SU-DHL-6 (cell line): ENCODE results near the gene GALNT14.

Experiments used
- H2AFZ ChIP-seq: fragments of 200-600 bp; sonication (generic); 2 replicates; pipeline ENCODE4 v1.6.1; 2014; ENCODE audit warnings: low read depth, mild to moderate bottlenecking, moderate library complexity, mixed read lengths, antibody characterized with exemption, low read length; ENCODE audit not compliant: severe bottlenecking
- H3F3A ChIP-seq: fragments of 200-600 bp; shearing (Covaris generic); 2 replicates; pipeline ENCODE4 v1.6.0; 2016; ENCODE audit warnings: antibody characterized with exemption, mild to moderate bottlenecking; ENCODE audit not compliant: insufficient read depth
- H3K27ac ChIP-seq: fragments of 200-600 bp; sonication (generic); 2 replicates; pipeline ENCODE4 v1.5.1; 2016; ENCODE audit warnings: low read depth, mild to moderate bottlenecking, low read length, moderate library complexity, mixed read lengths
- H3K27me3 ChIP-seq: fragments of 200-600 bp; sonication (generic), shearing (Covaris generic); 2 replicates; pipeline ENCODE4 v1.6.0; 2014; ENCODE audit warnings: mild to moderate bottlenecking, low read length
- H3K36me3 ChIP-seq: fragments of 200-600 bp; sonication (generic); 2 replicates; pipeline ENCODE4 v1.6.1; 2014; ENCODE audit warnings: mild to moderate bottlenecking, low read length, mixed read lengths
- H3K4me2 ChIP-seq: fragments of 300-600, 200-600 bp; shearing (Covaris generic), sonication (generic); 2 replicates; pipeline ENCODE4 v1.6.0; 2014; ENCODE audit warnings: low read length, low read depth, mild to moderate bottlenecking; ENCODE audit not compliant: poor library complexity, severe bottlenecking
- H3K4me3 ChIP-seq: fragments of 200-600 bp; sonication (generic); 2 replicates; pipeline ENCODE4 v1.5.1; 2014; ENCODE audit warnings: antibody characterized with exemption, low read length, mild to moderate bottlenecking, mixed read lengths; ENCODE audit not compliant: insufficient read depth, poor library complexity, severe bottlenecking
- H3K79me2 ChIP-seq: fragments of 200-600 bp; sonication (generic); 2 replicates; pipeline ENCODE4 v1.6.1; 2014; ENCODE audit warnings: mild to moderate bottlenecking, low read length, moderate library complexity; ENCODE audit not compliant: insufficient read depth
- H3K9ac ChIP-seq: fragments of 200-600 bp; sonication (generic); 2 replicates; pipeline ENCODE4 v1.7.0; 2014; ENCODE audit warnings: mild to moderate bottlenecking, low read length
- H3K9me2 ChIP-seq: fragments of 200-600 bp; sonication (generic); replicated peaks from 2 replicates; pipeline ENCODE4 v1.6.1; 2014; ENCODE audit warnings: low read length; ENCODE audit not compliant: insufficient read depth
- H3K9me3 ChIP-seq: fragments of 200-600 bp; sonication (generic); 2 replicates; pipeline ENCODE4 v1.6.1; 2014; ENCODE audit warnings: low read length, mixed read lengths; ENCODE audit not compliant: insufficient read depth
- H4K20me1 ChIP-seq: fragments of 200-600 bp; sonication (generic); 2 replicates; pipeline ENCODE4 v1.6.1; 2014; ENCODE audit warnings: low read depth, mild to moderate bottlenecking, antibody characterized with exemption, low read length, moderate library complexity, mixed read lengths
- CTCF ChIP-seq: fragments of 200-600 bp; sonication (generic); IDR thresholded peaks from one replicate; pipeline ENCODE4 v1.5.1; 2017; ENCODE audit warnings: antibody characterized with exemption, mild to moderate bottlenecking, low read length, moderate library complexity; ENCODE audit not compliant: insufficient read depth, poor library complexity, severe bottlenecking
- EZH2phosphoT487 ChIP-seq: fragments of 200-600 bp; sonication (generic), shearing (Covaris generic); conservative IDR thresholded peaks from 2 replicates; pipeline ENCODE4 v1.6.1; 2018; ENCODE audit warnings: mild to moderate bottlenecking, antibody characterized with exemption, low read length, moderate library complexity, mixed read lengths

The GALNT14 gene

GRCh38 chr2:30897539-30897938, 240.7 kb downstream of the GALNT14 start:
- Histone ChIP-seq H2AFZ (no peak overlapping the region), H3K36me3 (no peaks in the 10 kb centered on the region), H3K4me2 (no peak overlapping the region), H3K79me2 (no peaks in the 10 kb centered on the region), H3K9me3 (no peaks in the 10 kb centered on the region), H3K9ac (no peak overlapping the region), H3K4me3 (no peak overlapping the region), H4K20me1 (no peaks in the 10 kb centered on the region), H3K27ac (no peak overlapping the region), H3K27me3 (no peaks in the 10 kb centered on the region; the same call in 1 of the 2 replicates), H3F3A (no peaks in the 10 kb centered on the region), H3K9me2 (no peaks in the 10 kb centered on the region)
- TF ChIP-seq CTCF, result no peak
- no peak for TF ChIP-seq EZH2phosphoT487

GRCh38 chr2:30894498-30895119, 243.6 kb downstream of the GALNT14 start:
- no peaks in the 10 kb centered on the region for H3F3A ChIP-seq
- no peak overlapping the region for H3K4me2 ChIP-seq
- no peaks in the 10 kb centered on the region; the same call in 1 of the 2 replicates for H3K27me3 ChIP-seq
- H3K79me2 ChIP-seq, result no peaks in the 10 kb centered on the region
- no peaks in the 10 kb centered on the region for H3K9me2 ChIP-seq
- no peak overlapping the region for H3K4me3 ChIP-seq
- H3K9ac ChIP-seq, result no peak overlapping the region
- no peaks in the 10 kb centered on the region for H3K36me3 ChIP-seq
- TF ChIP-seq EZH2phosphoT487 (no peak), CTCF (no peak)
- no peak overlapping the region for H3K27ac ChIP-seq
- no peaks in the 10 kb centered on the region for H4K20me1 ChIP-seq
- no peak overlapping the region for H2AFZ ChIP-seq
- H3K9me3 ChIP-seq, result no peaks in the 10 kb centered on the region

- no peak for TF ChIP-seq CTCF
- Histone ChIP-seq H3K4me3 (no peak overlapping the region), H3K4me2 (no peak overlapping the region), H4K20me1 (no peaks in the 10 kb centered on the region), H3K36me3 (no peaks in the 10 kb centered on the region), H3K9ac (no peak overlapping the region), H3K27ac (no peak overlapping the region), H3K9me3 (no peaks in the 10 kb centered on the region), H2AFZ (no peak overlapping the region), H3F3A (no peaks in the 10 kb centered on the region), H3K79me2 (no peaks in the 10 kb centered on the region), H3K27me3 (0 out of 2 replicates have a peak, but pooled peaks cover 2% of the 10 kb centered on the region), H3K9me2 (no peaks in the 10 kb centered on the region)
These were observed 249.3 kb downstream of the GALNT14 start for GRCh38 chr2:30888852-30889409.
